GM12878 (cell line): ENCODE measurements around the gene SERPINI1. TPM values are rescaled to one million over a fixed set of nuclear protein-coding genes. Genes with fewer than 3 reads are reported as not detected.

Source experiments
- ATAC-seq: fragments of 200-7000 bp; cut with Tn5 transposase; 3 replicates; pipeline ENCODE4 v1.9.1; 2020; ENCODE audit warnings: mild to moderate bottlenecking, moderate library complexity
- BruUV-seq: library from RNA; stranded (reverse); fragments of 400-500 nt; replicated peaks from 2 replicates; lab custom pipeline; 2021; lab: Mats Ljungman, UMichigan
- CTCF ChIA-PET: fragments of 300-600 bp; sonication (Branson Sonifier 250); formaldehyde crosslinking; extraction: SDS; loops from one replicate; lab custom pipeline; 2021; ENCODE audit warnings: inconsistent platforms; lab: Yijun Ruan, JAX
- POLR2A ChIA-PET: fragments of 350-600 bp; formaldehyde crosslinking; extraction: SDS; loops from one replicate; lab custom pipeline; 2021; ENCODE audit warnings: inconsistent platforms; lab: Charles Lee
- RAD21 ChIA-PET: fragments of 300-600 bp; sonication (Branson Sonifier 250); formaldehyde crosslinking; loops from one replicate; lab custom pipeline; 2023; ENCODE audit warnings: antibody characterized with exemption; ENCODE audit not compliant: unreplicated experiment; lab: Charles Lee
- SMC1A ChIA-PET: fragments of 300-600 bp; sonication (Branson Sonifier 250); formaldehyde crosslinking; loops from one replicate; lab custom pipeline; 2023; ENCODE audit not compliant: unreplicated experiment, uncharacterized antibody; lab: Charles Lee
- DNase-seq: peaks from one replicate; pipeline ENCODE4 v3.0.0-alpha.2; 2011; ENCODE audit warnings: low read depth, low spot score
- FAIRE-seq: peaks from 3 replicates; lab custom pipeline; 2011; peaks lifted over from hg19 to GRCh38; lab: Jason Lieb, UNC
- H2AFZ ChIP-seq: 2 replicates; pipeline ENCODE4 v1.6.0; 2011; ENCODE audit warnings: low read depth, low read length, control low read depth; ENCODE audit not compliant: control insufficient read depth
- H3K27ac ChIP-seq: 2 replicates; pipeline ENCODE4 v1.5.1; 2011; ENCODE audit warnings: control low read depth; ENCODE audit not compliant: control insufficient read depth, insufficient read depth
- H3K27me3 ChIP-seq, 2 experiments: replicated peaks in 1 of 2; 2 replicates each; pipeline versions ENCODE4 v1.6.0 to v1.6.1; 2011; ENCODE audit warnings: low read length in 1 of 2; ENCODE audit not compliant: control insufficient read depth in 2 of 2, insufficient read depth in 2 of 2
- H3K36me3 ChIP-seq, 2 experiments: 2 replicates each; pipeline ENCODE4 v1.5.1; 2011; ENCODE audit warnings: low read length in 1 of 2; ENCODE audit not compliant: control insufficient read depth in 2 of 2, insufficient read depth in 2 of 2
- H3K4me1 ChIP-seq: 2 replicates; pipeline ENCODE4 v1.6.1; 2011; ENCODE audit warnings: mild to moderate bottlenecking, low read length, moderate library complexity, mixed read lengths; ENCODE audit not compliant: control insufficient read depth, insufficient read depth
- H3K4me2 ChIP-seq: 2 replicates; pipeline ENCODE4 v1.6.0; 2011; ENCODE audit warnings: control low read depth; ENCODE audit not compliant: control insufficient read depth, insufficient read depth
- H3K4me3 ChIP-seq: fragments of 200-600 bp; sonication (generic); 2 replicates; pipeline ENCODE4 v1.5.1; 2016
- H3K79me2 ChIP-seq: 2 replicates; pipeline ENCODE4 v1.6.0; 2011; ENCODE audit warnings: low read length; ENCODE audit not compliant: control insufficient read depth, insufficient read depth
- H3K9ac ChIP-seq: 2 replicates; pipeline ENCODE4 v1.8.0; 2011; ENCODE audit warnings: low read length, control low read depth, mixed read lengths; ENCODE audit not compliant: control insufficient read depth, insufficient read depth
- H3K9me3 ChIP-seq: replicated peaks from 3 replicates; pipeline ENCODE4 v1.5.1; 2011; ENCODE audit warnings: mild to moderate bottlenecking, low read length; ENCODE audit not compliant: control insufficient read depth, insufficient read depth
- H4K20me1 ChIP-seq: 2 replicates; pipeline ENCODE4 v1.6.0; 2011; ENCODE audit not compliant: control insufficient read depth, insufficient read depth
- ATF2 ChIP-seq: IDR thresholded peaks from 2 replicates; pipeline ENCODE4 v1.6.1; 2012; ENCODE audit warnings: low read length, inconsistent platforms
- ATF7 ChIP-seq: fragments of 450-650 bp; IDR thresholded peaks from 2 replicates; pipeline ENCODE4 v1.6.1; 2016; ENCODE audit warnings: low read depth, mild to moderate bottlenecking
- BCL11A ChIP-seq: IDR thresholded peaks from 2 replicates; pipeline ENCODE4 v1.6.1; 2011; ENCODE audit warnings: low read depth, low read length
- CBX3 ChIP-seq: fragments of 200-600 bp; sonication (generic); IDR thresholded peaks from 2 replicates; pipeline ENCODE4 v1.6.1; 2016; ENCODE audit warnings: low read depth, borderline replicate concordance
- CREB1 ChIP-seq: IDR thresholded peaks from 2 replicates; pipeline ENCODE4 v1.6.1; 2012; ENCODE audit warnings: low read depth, mild to moderate bottlenecking, inconsistent platforms
- GATAD2B ChIP-seq: fragments of 450-650 bp; conservative IDR thresholded peaks from 2 replicates; pipeline ENCODE4 v1.6.1; 2017; ENCODE audit warnings: low read depth, mild to moderate bottlenecking, moderate library complexity
- IRF3 ChIP-seq: fragments of 450-650 bp; IDR thresholded peaks from 2 replicates; pipeline ENCODE4 v1.6.1; 2014; ENCODE audit warnings: mild to moderate bottlenecking
- MTA3 ChIP-seq: IDR thresholded peaks from 2 replicates; pipeline ENCODE4 v1.6.1; 2012; ENCODE audit warnings: low read length, inconsistent platforms, borderline replicate concordance
- SUZ12 ChIP-seq: fragments of 200-600 bp; sonication (generic); IDR thresholded peaks from one replicate; pipeline ENCODE4 v1.6.1; 2018; ENCODE audit warnings: antibody characterized with exemption, mild to moderate bottlenecking; ENCODE audit not compliant: unreplicated experiment
- TBL1XR1 ChIP-seq: IDR thresholded peaks from 2 replicates; pipeline ENCODE4 v1.6.1; 2012; ENCODE audit warnings: low read depth, low read length, improper control_type of control experiment
- ZNF592 ChIP-seq: fragments of 450-650 bp; IDR thresholded peaks from 2 replicates; pipeline ENCODE4 v1.6.1; 2017; ENCODE audit warnings: mild to moderate bottlenecking, moderate library complexity
- WGBS: methylation state at CpG from one replicate; pipeline ENCODE4 v1.1.6; 2016; ENCODE audit warnings: low lambda C conversion rate; ENCODE audit not compliant: insufficient replicate concordance, insufficient coverage; ENCODE audit errors: missing lambda C conversion rate; 5-methylcytosine and 5-hydroxymethylcytosine counted together
- in situ Hi-C: fragments of 300-500 bp; cut with MboI; formaldehyde crosslinking; loops from 9 replicates; pipeline ENCODE4 v1.14.3; 2018; ENCODE audit warnings: mixed read lengths
- intact Hi-C: fragments of 100-400 bp; cut with micrococcal nuclease; formaldehyde crosslinking; loops from one replicate; pipeline ENCODE4 v1.14.2; 2022; ENCODE audit not compliant: unreplicated experiment
- polyA plus RNA-seq, 11 experiments: library from polyadenylated mRNA; depleted of rRNA in 4 of 11; unstranded in 6 of 11; stranded (reverse) in 5 of 11; fragments of >200 nt; fragmentation: Nextera tagmentation in 4 of 11; fragmentation: Illumina TruSeq in 1 of 11; extraction: Ambion mirVana in 4 of 11; extraction: Trizol in 1 of 11; gene quantifications; 1 replicate in 1 of 11; 2 replicates in 10 of 11; pipeline versions ENCODE4 v1.2.1 to v1.2.3, GENCODE V29; 2011 to 2016; ENCODE audit warnings: inconsistent platforms in 2 of 11, missing spikeins in 2 of 11, low read depth in 1 of 11
- total RNA-seq, 4 experiments: library from RNA; depleted of rRNA in 3 of 4; stranded (reverse); fragments of >200 nt in 3 of 4; fragmentation: Illumina TruSeq in 1 of 4; extraction: Trizol in 1 of 4; gene quantifications; 2 replicates each; pipeline versions ENCODE4 v1.2.1 to v1.2.3, GENCODE V29; 2013 to 2021

The SERPINI1 gene
- total and polyA plus RNA-seq, 10 of the 15 experiments (the other 5 are each of a cell fraction or from before 2014, with no cell fraction given), result 1.5 to 7.6 (median 3.6) TPM

- POLR2A ChIA-PET, result no interaction called here
- Histone ChIP-seq H3K4me1 (no peaks in the 10 kb centered on the region), H3K27me3 (no peaks in the 10 kb centered on the region), H4K20me1 (no peaks in the 10 kb centered on the region), H3K36me3 (peaks cover 11 to 14% of the 10 kb centered on the region in 2 experiments), H3K27ac (no peak overlapping the region), H3K9me3 (no peaks in the 10 kb centered on the region), H3K4me3 (no peak overlapping the region), H3K9ac (no peak overlapping the region), H3K79me2 (no peaks in the 10 kb centered on the region; the same call in none of the 2 replicates), H3K4me2 (no peak overlapping the region), H2AFZ (no peak overlapping the region)
- FAIRE-seq, result no peak
- RAD21 ChIA-PET, result no interaction called here
- SMC1A ChIA-PET, result interaction anchor here (1.0 to 1.6 kb wide), 3 partner anchors 9 to 19 kb away, joined by 4 to 8 read pairs (median 5); no protein-coding TSS in a partner anchor
- TF ChIP-seq TBL1XR1, result no peak
- TF ChIP-seq ATF7, result no peak
- TF ChIP-seq MTA3, result no peak
- no peak for TF ChIP-seq BCL11A
- no peak for TF ChIP-seq CBX3
- no peak for DNase-seq
- BruUV-seq, result no TSS peak
- in situ Hi-C loops (no loop called here), intact Hi-C loops (no loop called here)
- CTCF ChIA-PET, result interaction anchor here (1.0 to 3.1 kb wide), 2 partner anchors 21 to 30 kb away, joined by 3 to 18 read pairs; partner anchors contain the start of gene SERPINI1
- ATAC-seq, result no peak
- 97% methylated on average over 2 of the region's 2 CpGs for WGBS
Observed at GRCh38 chr3:167705840-167706239, 29.7 kb upstream of the SERPINI1 start.

GRCh38 chr3:167709690-167710089 is 25.8 kb upstream of the SERPINI1 start:
- in situ Hi-C loops (no loop called here), intact Hi-C loops (no loop called here)
- ChIA-PET CTCF (interaction anchor here (1.0 to 1.1 kb wide), 2 partner anchors 14 to 26 kb away, joined by 3 read pairs; no protein-coding TSS in a partner anchor), RAD21 (no interaction called here), SMC1A (no interaction called here), POLR2A (no interaction called here)
- H3K4me1 ChIP-seq, result no peaks in the 10 kb centered on the region
- H3K9ac ChIP-seq, result no peak overlapping the region
- H3K79me2 ChIP-seq, result peaks cover 20% of the 10 kb centered on the region
- no peaks in the 10 kb centered on the region for H3K27me3 ChIP-seq
- no peaks in the 10 kb centered on the region for H3K9me3 ChIP-seq
- DNase-seq (no peak), FAIRE-seq (no peak), ATAC-seq (no peak)
- H3K27ac ChIP-seq, result no peak overlapping the region
- H3K4me2 ChIP-seq, result no peak overlapping the region
- no peak overlapping the region for H2AFZ ChIP-seq
- WGBS, result 100% methylated on average over 4 of the region's 4 CpGs
- peaks cover 12 to 13% of the 10 kb centered on the region in 2 experiments for H3K36me3 ChIP-seq
- TF ChIP-seq ZNF592, result no peak
- no peak for TF ChIP-seq TBL1XR1
- no peak for TF ChIP-seq GATAD2B
- no peak for TF ChIP-seq SUZ12
- TF ChIP-seq IRF3, result no peak
- no peak for TF ChIP-seq CREB1
- TF ChIP-seq ATF2, result no peak
- H4K20me1 ChIP-seq, result no peaks in the 10 kb centered on the region; the same call in 1 of the 2 replicates
- no TSS peak for BruUV-seq
- H3K4me3 ChIP-seq, result no peak overlapping the region
